Kidney (tissue), 14 donors: Measurements from ENCODE around the gene TBX20. TPM values are rescaled to one million over a fixed set of nuclear protein-coding genes. Genes with fewer than 3 reads are reported as not detected.
"Not testable (repeated sequence)": the region's sequence is repeated elsewhere in the genome, so short reads cannot be mapped to it uniquely, and the experiment has no call there.

ENCODE experiments used
- DNase-seq, 5 donors: peaks; one replicate each; pipeline ENCODE4 v3.0.0-alpha.2; 2013 to 2020
- FAIRE-seq: peaks from 2 replicates; lab custom pipeline; 2012; peaks lifted over from hg19 to GRCh38; lab: Jason Lieb, UNC
- H3K27ac ChIP-seq, 2 donors: one replicate each; pipeline ENCODE4 v1.7.0; 2013; ENCODE audit warnings: low read depth in 2 of 2, low read length in 2 of 2, inconsistent platforms in 1 of 2
- H3K27me3 ChIP-seq: one replicate; pipeline ENCODE4 v1.7.1; 2013; ENCODE audit warnings: low read length, inconsistent platforms; ENCODE audit not compliant: control insufficient read depth, insufficient read depth
- H3K36me3 ChIP-seq, 3 donors: one replicate each; pipeline versions ENCODE4 v1.7.0 to v1.7.1; 2013; ENCODE audit warnings: low read length in 3 of 3, control low read depth in 1 of 3, inconsistent platforms in 1 of 3; ENCODE audit not compliant: insufficient read depth in 3 of 3, control insufficient read depth in 2 of 3
- H3K4me1 ChIP-seq, 3 donors: one replicate each; pipeline versions ENCODE4 v1.7.0 to v1.7.1; 2013; ENCODE audit warnings: low read length in 3 of 3, inconsistent platforms in 1 of 3, low read depth in 1 of 3; ENCODE audit not compliant: control insufficient read depth in 2 of 3, insufficient read depth in 2 of 3
- H3K4me3 ChIP-seq, 3 donors: one replicate each; pipeline versions ENCODE4 v1.7.0 to v1.8.1; 2013; ENCODE audit warnings: low read length in 3 of 3, control low read depth in 1 of 3, inconsistent platforms in 1 of 3
- H3K9ac ChIP-seq, 3 donors: one replicate each; pipeline versions ENCODE4 v1.7.0 to v1.7.1; 2013; ENCODE audit warnings: low read length in 3 of 3, control low read depth in 1 of 3, inconsistent platforms in 1 of 3
- H3K9me3 ChIP-seq, 3 donors: one replicate each; pipeline versions ENCODE4 v1.7.0 to v1.7.1; 2013; ENCODE audit warnings: low read length in 3 of 3, control low read depth in 1 of 3, inconsistent platforms in 1 of 3; ENCODE audit not compliant: control insufficient read depth in 2 of 3, insufficient read depth in 1 of 3
- intact Hi-C: fragments of 100-400 bp; cut with DNase I; formaldehyde crosslinking; loops from one replicate; pipeline ENCODE4 v1.11.1; 2022
- polyA plus RNA-seq: library from polyadenylated mRNA; stranded (reverse); fragments of 350-450 nt; fragmentation: Illumina TruSeq; extraction: RNeasy Lipid Tissue Mini Kit (QIAGEN cat#74804); gene quantifications from one replicate; pipeline ENCODE4 v1.2.3, GENCODE V29; 2014; ENCODE audit warnings: low read depth, low replicate concordance; ENCODE audit not compliant: insufficient read depth
- total RNA-seq: library from RNA; stranded (reverse); fragmentation: NEBNext Ultra II Directional; extraction: Animal tissue kit (Norgen Biotek cat#: 25700); gene quantifications from one replicate; pipeline ENCODE4 v1.2.1, GENCODE V29; 2021
- TF ChIP-seq, protein P1 (sequence below): IDR thresholded peaks from 3 replicates; pipeline ENCODE4 v1.5.1; 2012; ENCODE audit warnings: mild to moderate bottlenecking, moderate library complexity, borderline replicate concordance; ENCODE audit not compliant: insufficient read depth; ENCODE audit errors: extremely low read depth
- donor health status: control.
- donor health status: control.
- donor health status: control.
- donor health status: control.
- donor health status: control.
- donor health status: DM: yes; HTN: yes; CAD: no.
- donor health status: Normal renal cell carcinoma (clear cell type).

Gene TBX20
- total and polyA plus RNA-seq, 2 donors from 2014 or later: not detected

- Histone ChIP-seq H3K4me1 (no peaks in the 10 kb centered on the region), H3K27me3 (peaks cover 20% of the 10 kb centered on the region), H3K27ac (no peak overlapping the region), H3K9ac (no peak overlapping the region), H3K36me3 (no peaks in the 10 kb centered on the region), H3K9me3 (no peaks in the 10 kb centered on the region), H3K4me3 (no peak overlapping the region)
- DNase-seq (no peak), FAIRE-seq (no peak)
- TF ChIP-seq, protein P1, sequence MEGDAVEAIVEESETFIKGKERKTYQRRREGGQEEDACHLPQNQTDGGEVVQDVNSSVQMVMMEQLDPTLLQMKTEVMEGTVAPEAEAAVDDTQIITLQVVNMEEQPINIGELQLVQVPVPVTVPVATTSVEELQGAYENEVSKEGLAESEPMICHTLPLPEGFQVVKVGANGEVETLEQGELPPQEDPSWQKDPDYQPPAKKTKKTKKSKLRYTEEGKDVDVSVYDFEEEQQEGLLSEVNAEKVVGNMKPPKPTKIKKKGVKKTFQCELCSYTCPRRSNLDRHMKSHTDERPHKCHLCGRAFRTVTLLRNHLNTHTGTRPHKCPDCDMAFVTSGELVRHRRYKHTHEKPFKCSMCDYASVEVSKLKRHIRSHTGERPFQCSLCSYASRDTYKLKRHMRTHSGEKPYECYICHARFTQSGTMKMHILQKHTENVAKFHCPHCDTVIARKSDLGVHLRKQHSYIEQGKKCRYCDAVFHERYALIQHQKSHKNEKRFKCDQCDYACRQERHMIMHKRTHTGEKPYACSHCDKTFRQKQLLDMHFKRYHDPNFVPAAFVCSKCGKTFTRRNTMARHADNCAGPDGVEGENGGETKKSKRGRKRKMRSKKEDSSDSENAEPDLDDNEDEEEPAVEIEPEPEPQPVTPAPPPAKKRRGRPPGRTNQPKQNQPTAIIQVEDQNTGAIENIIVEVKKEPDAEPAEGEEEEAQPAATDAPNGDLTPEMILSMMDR: no peak
- intact Hi-C loops: no loop called here
Measured at GRCh38 chr7:35241884-35242283, 12.0 kb downstream of the TBX20 start.

DNA sequence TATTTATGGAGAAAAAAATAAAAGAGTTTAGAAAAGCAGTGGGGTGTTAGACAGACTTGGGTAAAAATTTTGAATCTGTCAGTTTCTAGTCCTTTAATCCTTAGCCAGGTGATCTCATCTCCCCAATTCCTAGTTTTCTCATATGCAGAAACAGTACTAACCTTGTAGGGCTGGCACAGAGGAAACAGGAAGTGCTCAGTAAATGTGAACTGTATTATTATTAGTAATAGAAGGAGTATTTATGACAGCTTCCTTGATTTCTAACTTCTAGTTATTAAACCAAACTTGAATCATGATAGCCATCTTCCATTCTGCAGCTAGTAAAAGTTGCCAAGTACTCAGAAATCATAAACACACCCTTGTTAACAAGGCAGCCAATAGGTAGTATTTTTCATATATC is 12.5 kb downstream of the TBX20 start:
- TF ChIP-seq, protein P1: no peak
- Histone ChIP-seq H3K27ac (no peak overlapping the region), H3K9me3 (no peaks in the 10 kb centered on the region), H3K36me3 (no peaks in the 10 kb centered on the region), H3K4me3 (no peak overlapping the region), H3K9ac (no peak overlapping the region), H3K4me1 (no peaks in the 10 kb centered on the region), H3K27me3 (peaks cover 18% of the 10 kb centered on the region)
- intact Hi-C loops: no loop called here
- FAIRE-seq (no peak), DNase-seq (no peak)

GRCh38 chr7:35241008-35241407 is 12.9 kb downstream of the TBX20 start:
- DNase-seq, H3K9ac ChIP-seq, FAIRE-seq, H3K27ac ChIP-seq, H3K4me1 ChIP-seq, H3K36me3 ChIP-seq, H3K4me3 ChIP-seq, intact Hi-C loops, H3K9me3 ChIP-seq: not testable (repeated sequence)
- peaks cover 14% of the 10 kb centered on the region for H3K27me3 ChIP-seq

DNA sequence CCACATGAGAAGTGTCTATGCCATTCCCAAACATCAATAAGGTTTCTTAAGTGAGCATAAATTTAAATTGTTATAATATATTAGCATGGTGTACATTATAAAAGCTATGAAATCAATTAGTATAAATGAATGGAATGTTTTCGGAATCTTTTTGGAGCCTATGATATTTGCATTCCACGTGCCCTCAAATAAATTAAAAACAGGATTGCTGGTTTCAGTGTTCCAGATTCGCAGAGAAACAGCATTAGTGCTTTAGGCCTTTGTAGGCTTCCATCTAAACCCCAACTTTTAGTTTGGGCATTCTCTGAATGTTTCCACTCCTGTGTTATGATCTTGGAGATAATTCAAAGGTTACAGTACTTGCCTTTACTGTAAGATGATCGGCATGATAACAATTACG is 15.4 kb downstream of the TBX20 start:
- H3K9ac ChIP-seq, FAIRE-seq, H3K4me1 ChIP-seq, H3K9me3 ChIP-seq, H3K27me3 ChIP-seq, H3K27ac ChIP-seq, H3K36me3 ChIP-seq, intact Hi-C loops, DNase-seq, H3K4me3 ChIP-seq: not testable (repeated sequence)

DNA sequence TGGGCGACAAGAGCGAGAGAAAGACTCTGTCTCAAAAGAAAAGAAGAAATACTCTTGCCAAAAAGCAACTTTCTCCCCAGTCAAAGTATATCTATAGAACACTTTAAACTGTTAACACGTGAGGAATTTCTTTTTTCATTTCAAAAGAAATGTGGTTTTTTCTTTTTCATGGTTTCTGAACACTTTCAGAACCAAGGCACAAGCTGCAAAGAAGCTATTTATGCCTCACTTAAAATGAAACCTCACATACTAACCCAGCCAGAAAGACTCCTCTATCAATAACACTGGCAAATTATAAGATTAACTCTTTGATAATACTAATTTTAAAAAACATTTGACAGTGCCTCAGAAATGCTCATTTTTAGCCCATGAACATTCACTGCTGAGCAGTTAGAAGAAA is 20.9 kb downstream of the TBX20 start:
- H3K9me3 ChIP-seq: no peaks in the 10 kb centered on the region
- FAIRE-seq (no peak), DNase-seq (no peak)
- H3K4me1 ChIP-seq: no peaks in the 10 kb centered on the region
- intact Hi-C loops: no loop called here
- no peak overlapping the region for H3K4me3 ChIP-seq
- no peak overlapping the region for H3K9ac ChIP-seq
- H3K27ac ChIP-seq: no peak overlapping the region
- TF ChIP-seq, protein P1: no peak
- no peaks in the 10 kb centered on the region for H3K36me3 ChIP-seq
- H3K27me3 ChIP-seq: no peaks in the 10 kb centered on the region

- H3K36me3 ChIP-seq, H3K9ac ChIP-seq, H3K27me3 ChIP-seq, H3K4me3 ChIP-seq, FAIRE-seq, H3K9me3 ChIP-seq, intact Hi-C loops, H3K27ac ChIP-seq, DNase-seq, H3K4me1 ChIP-seq: not testable (repeated sequence)
Measured at GRCh38 chr7:35231221-35231620, 22.7 kb downstream of the TBX20 start.
